ENCODE results near the gene NSG1.
"Not testable (repeated sequence)": the region's sequence is repeated elsewhere in the genome, so short reads cannot be mapped to it uniquely, and the experiment has no call there.

NSG1 gene

DNA sequence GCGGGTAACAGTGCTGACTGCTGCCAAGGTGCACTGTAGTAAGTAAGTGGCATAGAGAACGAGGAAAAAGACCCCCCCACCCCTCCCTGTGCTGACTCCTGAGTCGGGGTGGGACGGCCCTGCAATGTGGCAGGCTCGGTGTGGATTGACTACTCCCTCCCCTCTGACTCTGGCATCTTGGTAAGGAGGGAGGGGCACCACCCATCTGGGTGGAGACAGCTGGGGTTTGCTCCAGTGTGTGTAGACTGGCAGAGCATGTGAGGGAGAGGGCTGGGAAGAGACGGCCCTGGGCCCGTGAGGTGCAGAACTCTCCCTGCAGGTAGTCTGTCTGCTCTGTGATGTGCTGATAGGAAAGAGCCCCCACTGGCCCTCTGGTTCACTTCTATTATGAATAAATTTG, 31.0 kb downstream of the NSG1 start:
- no peak for DNase-seq

- no peak for DNase-seq
Observed at GRCh38 chr4:4418676-4419390, 31.9 kb downstream of the NSG1 start.

DNA sequence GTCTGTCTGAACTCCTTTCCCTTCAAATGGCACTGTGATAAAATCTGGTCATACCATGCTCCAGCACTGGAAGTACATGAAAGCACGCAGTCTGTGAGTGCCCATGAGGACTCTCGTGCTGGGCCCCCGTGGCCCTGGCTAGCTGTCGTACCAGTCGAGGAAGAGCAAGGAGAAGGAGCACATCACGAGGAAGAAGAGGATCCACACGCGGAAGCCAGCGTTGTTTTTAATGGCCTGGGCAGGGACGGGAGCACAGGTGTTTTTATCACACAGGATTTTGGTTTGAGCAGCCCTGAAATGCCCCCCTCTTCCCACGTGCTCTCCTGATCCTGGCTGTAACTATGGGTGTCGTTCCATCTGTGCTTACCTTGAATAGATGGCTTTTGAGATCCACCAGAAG, 33.0 kb downstream of the NSG1 start:
- no peak for DNase-seq

DNA sequence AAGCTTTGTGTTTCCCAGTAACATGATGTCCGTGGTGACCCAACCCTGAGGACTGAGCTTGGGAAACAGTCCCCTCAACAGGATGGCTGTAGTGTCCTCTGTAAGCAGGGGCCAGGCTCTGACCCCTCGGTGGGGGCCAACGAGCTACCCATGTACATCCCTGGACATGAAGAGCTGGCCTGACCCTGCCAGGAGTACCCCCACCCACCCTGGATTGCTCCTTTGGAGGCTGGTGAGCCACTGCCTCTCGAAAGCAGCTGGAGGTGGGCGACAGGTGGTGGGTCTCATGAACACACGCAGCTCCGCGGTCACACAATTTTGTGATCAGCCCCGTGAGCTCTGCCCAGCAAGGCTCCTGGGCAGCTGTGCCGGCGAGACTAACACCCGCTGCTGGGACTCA, 33.5 kb downstream of the NSG1 start:
- DNase-seq = no peak

GRCh38 chr4:4421356-4421755, 34.5 kb downstream of the NSG1 start:
- no peak for DNase-seq

DNA sequence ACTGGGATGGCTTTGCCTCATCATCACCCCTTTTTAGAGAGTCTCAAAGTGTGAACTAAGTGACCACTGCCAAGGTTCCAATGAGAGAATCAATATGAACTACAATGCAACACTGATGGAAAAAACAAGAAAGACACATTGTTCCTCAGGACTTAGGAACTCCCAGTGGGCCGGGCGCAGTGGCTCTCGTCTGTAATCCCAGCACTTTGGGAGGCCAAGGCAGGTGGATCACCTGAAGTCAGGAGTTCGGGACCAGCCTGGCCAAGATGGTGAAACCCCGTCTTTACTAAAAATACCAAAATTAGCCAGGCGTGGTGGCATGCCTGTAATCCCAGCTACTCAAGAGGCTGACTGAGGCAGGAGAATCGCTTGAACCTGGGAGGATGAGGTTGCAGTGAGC, 35.2 kb downstream of the NSG1 start:
- DNase-seq = not testable (repeated sequence)

- no peak for DNase-seq
Observed at GRCh38 chr4:4422856-4423499, 36.1 kb downstream of the NSG1 start.

DNA sequence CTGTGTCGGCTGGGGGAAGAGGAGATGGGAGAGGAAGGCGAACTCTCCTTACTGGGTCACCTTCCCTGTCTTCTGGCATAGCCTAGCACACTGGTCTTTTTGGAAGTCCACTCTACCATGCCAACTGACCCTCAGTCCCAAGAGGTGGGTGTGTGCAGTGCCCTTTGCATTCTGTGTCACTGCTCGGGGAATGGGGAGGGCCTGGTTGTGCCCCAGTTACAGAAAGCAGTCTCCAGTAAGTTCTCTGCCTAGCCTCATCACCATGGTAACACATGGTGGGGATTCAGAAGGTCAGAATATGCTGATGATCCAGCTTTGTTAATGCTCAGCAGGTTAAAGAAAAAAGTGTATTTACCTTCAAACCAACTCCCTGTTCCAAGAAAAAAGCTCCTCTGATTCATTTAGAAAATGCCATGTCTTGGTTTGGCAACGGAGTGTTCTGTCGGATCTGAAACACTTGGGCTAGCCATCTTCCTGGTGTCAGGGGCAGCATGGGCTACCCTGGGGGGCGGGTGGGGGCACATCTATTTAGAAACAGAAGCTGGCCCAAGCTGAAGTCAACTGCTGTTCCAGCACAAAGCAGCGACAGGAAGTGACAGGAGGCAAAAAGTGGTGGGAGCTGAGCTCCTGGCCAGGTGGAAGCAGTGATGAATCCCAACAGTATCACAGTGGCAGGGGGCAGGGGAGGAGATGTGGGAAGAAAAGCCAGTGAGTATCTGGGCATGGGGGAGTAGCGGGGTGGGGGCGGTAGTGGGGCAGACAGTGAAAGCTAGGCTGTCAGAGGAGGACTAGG, 37.0 kb downstream of the NSG1 start:
- no peak for DNase-seq

GRCh38 chr4:4424499-4425115, 37.7 kb downstream of the NSG1 start:
- no peak for DNase-seq

- DNase-seq = no peak
Observed at GRCh38 chr4:4425119-4425690, 38.3 kb downstream of the NSG1 start.

DNA sequence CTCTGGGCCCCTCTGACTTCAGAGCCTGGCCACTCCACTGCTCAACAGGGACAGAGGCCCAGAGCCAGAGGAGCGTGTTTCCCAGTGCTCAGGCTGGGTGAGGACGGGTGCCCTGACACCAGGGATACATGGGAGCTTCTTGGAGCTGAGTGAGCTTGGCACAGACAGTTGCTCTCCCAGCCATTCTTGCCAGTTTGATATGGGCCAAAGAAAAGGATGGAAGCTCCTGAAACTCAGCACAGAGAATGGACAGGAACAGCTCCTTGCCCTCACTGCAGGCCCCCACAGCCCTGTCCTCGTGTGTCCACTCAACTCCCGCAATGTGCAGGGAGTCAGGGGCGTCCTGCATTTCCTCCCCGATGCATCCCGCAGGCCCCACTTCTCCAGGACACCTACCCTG, 38.8 kb downstream of the NSG1 start:
- DNase-seq = no peak

DNA sequence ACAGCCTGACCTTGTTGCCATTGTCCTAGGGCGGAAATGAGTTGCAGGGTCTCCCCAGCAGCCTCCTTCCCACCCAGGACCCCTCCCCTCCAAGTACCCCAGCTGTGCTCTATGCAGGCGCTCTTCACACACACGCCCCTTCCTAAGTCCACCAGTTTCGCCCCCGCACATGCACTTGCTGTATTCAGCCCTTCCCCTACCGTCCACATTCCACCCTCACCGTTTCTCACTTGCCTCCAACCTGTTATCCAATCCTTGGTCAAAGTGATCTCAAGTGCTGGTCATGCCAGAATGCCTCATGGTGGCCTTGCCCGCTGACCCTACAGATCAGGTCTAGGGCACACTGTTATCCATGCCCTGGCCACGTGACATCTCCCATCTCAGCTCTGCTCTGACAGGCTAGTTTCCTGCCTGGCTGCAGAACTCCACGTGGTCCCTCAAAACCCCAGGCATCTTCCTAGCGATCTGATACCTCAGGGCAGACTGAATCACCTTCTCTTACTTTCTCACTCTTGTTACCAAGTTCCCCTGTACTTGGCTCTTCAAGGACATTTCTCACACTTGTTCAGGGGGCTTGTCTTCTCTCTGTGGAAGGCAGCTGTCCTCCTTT, 39.7 kb downstream of the NSG1 start:
- DNase-seq = no peak

DNA sequence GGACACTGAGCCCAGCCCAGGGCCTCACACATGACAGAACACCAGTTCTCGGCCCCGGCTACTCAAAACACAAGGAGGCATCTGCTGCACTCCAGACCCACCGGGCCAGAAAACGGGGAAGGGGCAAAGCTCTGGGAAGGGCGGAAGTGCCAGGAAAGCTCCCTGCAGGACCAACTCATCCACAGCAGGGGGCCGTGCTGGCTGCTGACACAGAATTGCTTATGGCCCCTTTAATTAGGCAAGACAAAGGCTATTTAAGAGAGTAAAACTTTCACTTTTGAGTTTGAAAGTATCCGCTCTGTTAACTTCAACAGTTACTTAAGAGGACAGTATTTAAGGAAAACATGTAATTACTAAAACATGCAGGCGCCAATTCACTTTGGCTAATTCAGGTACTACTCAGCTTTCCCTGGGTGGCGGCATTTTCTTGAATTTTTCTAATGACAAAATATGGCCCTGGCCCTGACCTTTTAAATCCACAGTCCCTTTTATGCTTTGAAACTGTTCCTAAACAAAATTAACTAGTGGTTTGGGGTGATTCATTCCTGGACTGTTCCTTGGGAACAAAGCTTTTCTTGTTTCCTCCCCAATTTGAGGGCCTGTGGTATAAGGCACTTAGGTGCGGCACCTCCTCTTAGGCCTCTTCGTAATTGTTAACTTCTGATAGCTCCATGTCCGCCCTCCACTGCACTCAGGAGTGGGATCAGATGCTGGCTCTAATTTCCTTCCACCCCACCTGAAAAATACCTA, 40.4 kb downstream of the NSG1 start:
- DNase-seq = peak; percentile 11

GRCh38 chr4:4427886-4428285, 41.0 kb downstream of the NSG1 start:
- DNase-seq = no peak

GRCh38 chr4:4428966-4429875, 42.3 kb downstream of the NSG1 start:
- DNase-seq = no peak

DNA sequence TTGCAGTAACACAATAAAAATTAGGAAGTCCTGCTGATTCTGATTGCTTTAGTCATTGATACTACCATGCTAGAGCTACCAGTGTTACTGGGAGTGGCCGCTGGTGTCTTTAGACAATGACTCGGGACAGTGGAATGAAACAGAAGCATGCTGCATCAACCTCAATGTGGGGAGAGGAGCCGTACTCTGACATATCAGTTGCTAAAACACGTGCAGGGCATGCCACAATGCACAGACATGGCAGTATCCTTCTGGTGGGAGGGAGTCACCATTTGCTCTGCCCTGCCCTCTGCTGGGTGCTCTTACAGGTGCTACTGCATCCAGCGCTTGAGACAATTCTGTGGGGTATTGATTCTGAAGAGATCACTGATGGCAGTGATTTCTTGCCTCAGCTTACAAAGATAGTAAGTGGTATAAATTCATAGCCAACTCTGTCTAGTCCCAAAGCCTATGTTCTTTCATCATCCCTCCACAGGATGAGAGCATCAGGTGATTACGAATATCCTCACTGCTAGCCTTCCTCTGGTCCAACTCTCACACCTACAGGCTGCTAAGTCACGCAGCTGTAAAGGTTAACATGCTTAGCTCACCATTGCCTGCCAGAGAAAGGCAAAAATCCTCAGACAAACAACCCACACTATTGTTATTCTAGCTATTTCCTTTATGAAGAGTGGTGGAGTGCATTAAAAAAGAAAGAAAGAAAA, 43.7 kb downstream of the NSG1 start:
- peak; percentile 98 for DNase-seq

DNA sequence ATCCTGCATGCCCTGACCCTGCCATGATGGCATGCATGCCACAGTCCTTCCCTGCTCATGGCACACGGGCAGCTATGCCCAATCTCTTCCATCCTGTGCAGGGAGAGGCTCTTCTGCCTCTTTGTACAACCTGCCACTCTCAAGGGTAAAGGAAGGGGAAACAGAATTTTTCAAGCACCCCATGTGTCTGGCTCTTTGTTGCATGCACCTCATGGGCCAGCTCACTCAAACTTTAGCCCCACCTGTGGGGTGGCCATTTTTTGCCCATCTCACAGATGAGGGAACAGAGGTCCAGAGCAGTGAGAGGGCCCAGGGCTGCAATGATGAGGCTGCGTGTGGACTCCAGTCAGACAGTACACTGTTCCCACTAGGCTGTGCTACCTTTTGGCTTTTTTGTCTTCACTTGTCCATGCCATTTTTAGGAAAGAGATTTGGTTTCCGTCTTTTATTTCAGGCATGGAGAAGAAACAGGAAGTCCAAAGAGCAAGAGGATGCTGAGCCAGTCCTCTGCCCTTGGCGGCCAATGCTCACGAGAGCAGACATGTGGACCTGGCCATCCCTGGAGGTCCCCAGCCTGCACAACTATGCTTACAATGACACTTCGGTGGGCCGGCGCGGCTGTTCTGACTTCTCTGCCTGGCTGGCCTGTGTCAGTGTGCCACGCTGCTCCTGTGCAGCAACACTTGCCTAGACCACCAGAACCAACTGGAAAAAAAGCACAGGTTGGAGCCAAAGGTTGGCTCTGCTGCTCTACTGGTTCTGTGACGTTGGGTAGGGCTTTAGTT, 45.6 kb downstream of the NSG1 start:
- no peak for DNase-seq

DNA sequence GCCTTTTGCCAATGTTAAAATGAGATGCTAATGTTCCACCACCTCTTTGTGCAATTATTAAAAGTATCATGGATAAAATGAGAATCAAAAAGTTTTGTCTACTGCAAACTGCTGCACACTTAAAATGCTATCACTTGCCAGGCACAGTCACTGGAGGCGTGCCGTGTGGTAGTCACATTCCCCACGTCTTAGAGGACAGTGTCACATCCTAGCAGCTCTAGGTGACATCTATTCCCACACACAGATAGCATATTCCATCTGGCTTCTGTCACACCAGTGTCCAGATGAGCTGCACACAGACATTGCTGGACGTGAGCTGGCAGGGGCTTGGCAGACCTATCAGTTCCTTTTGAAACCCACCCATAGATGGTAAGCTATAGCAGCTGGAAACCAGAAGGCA, 47.0 kb downstream of the NSG1 start:
- DNase-seq = no peak

GRCh38 chr4:4436244-4436823, 49.4 kb downstream of the NSG1 start:
- DNase-seq = no peak

Data from fibroblast of skin of back (primary cell).